Measurements from ENCODE around the gene SLC6A5.

- TF ChIP-seq CTCF (IDR thresholded peaks at IDR 0.05; ENCODE audit: low read depth, low read length, poor library complexity, severe bottlenecking) = no peak
- TF ChIP-seq EZH2phosphoT487 (IDR thresholded peaks at IDR 0.05; ENCODE audit: borderline replicate concordance, low read length) = no peak
These were observed at the start of gene SLC6A5 for GRCh38 chr11:20599221-20600019.
